NCI-H1930 (cell line): ENCODE results near the gene TRIM54.
A peak's percentile ranks its signal among the peaks of the same experiment; 100 is the strongest.
"Not testable (repeated sequence)": the region's sequence is repeated elsewhere in the genome, so short reads cannot be mapped to it uniquely, and the experiment has no call there.

Experiments used
- DNase-seq, 2 experiments: peaks; one replicate each; lab custom pipeline; 2025; lab: John Stamatoyannopoulos, UW

The TRIM54 gene

DNA sequence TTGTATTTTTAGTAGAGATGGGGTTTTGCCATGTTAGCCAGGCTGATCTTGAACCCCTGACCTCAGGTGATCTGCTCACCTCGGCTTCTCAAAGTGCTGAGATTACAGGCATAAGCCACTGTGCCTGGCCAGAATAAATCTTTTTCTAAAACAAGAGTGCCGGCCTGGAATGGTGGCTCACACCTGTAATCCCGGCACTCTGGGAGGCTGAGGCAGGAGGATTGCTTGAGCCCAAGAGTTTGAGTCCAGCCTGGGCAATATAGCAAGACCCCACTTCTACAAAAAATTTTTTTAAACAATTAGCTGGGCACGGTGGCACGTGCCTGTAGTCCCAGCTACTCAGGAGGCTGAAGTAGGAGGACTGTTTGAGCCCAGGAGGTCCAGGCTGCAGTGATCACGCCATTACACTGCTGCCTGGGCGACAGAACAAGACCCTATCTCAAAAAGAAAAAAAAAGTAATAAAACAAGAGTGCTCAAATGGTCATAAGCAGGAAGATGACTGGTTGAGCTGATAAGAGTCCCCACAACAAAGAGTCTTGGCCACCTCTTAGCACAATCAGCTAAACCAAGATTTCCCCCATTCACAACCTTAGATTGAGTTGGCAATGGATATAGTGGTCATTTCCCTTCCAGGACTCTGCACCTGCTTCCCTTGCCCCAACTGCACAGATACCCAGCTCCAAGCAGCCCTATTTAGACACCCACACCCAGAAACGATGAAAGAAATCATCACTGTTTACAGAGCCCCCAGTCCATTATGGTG lies 31.8 kb downstream of the TRIM54 start:
- no peak for DNase-seq

DNA sequence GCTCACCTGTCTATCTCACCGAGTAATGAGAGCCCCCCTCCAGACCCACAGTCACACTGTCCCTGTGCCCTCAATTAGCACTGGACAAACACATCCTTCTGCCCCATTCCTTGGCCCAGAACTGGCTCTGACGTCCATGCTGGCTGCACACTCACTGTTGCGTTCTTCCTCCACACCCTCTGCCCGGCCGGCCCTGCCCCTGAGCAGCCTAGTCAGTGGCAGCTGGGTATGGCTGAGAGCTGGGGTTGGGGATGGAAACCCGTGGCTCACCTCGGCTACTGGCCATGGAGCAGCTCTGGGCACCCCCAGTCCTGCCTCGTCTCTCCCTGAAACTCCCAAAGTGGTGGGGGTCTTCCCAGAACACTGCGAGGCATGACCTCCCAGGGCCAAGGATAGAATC lies 32.5 kb downstream of the TRIM54 start:
- no peak for DNase-seq

- no peak for DNase-seq
Observed at GRCh38 chr2:27315122-27315521, 32.9 kb downstream of the TRIM54 start.

GRCh38 chr2:27316655-27317412 lies 34.6 kb downstream of the TRIM54 start:
- DNase-seq: no peak

DNA sequence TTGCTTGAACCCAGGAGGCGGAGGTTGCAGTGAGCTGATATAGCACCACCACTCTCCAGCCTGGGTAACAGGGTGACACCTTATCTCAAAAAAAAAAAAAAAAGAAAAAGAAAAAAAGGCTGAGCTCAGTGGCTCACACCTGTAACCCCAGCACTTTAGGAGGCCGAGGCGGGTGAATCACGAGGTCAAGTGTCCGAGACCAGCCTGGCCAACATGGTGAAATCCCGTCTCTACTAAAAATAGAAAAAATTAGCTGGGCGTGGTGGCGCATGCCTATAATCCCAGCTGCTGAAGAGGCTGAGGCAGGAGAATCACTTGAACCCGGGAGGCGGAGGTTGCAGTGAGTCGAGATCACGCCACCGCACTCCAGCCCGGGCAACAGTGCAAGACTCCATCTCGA lies 37.6 kb downstream of the TRIM54 start:
- DNase-seq: not testable (repeated sequence)

GRCh38 chr2:27320958-27321543 lies 38.8 kb downstream of the TRIM54 start:
- DNase-seq: peak in 1 of 2 experiments; percentile 15

DNA sequence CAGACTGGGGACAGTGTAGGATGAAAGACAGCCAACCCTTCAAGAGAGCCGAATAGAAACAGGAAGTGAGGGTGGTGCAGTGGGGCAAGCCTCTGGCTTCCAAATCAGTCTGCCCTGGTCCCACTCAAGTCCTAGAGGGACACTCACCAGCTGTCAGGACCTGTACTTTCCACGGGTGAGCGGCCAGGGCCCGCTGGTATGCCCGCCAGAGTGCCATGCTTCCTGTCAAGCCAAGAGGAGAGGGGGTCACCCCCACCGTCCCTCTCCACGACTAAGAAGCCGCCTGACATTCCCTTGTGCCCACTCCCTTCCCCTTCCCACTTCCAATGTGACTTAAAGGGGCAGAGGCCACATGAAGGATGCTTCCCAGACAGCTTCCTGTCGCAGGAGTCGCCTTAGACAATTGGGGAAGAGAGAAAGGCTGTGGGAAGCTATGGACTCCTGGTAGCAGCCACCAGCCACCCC lies 40.1 kb downstream of the TRIM54 start:
- DNase-seq: no peak

- DNase-seq: peak; percentile 70 to 83
Observed at GRCh38 chr2:27322766-27323595, 40.8 kb downstream of the TRIM54 start, which contains the start of gene MPV17. Gene MPV17, minus strand, starts transcription at chr2:27323097. Its CDS starts 580 bp downstream, at chr2:27322517.

- no peak for DNase-seq
Observed at GRCh38 chr2:27323596-27324285, 41.5 kb downstream of the TRIM54 start.

GRCh38 chr2:27324720-27325119 lies 42.5 kb downstream of the TRIM54 start:
- DNase-seq: no peak

DNA sequence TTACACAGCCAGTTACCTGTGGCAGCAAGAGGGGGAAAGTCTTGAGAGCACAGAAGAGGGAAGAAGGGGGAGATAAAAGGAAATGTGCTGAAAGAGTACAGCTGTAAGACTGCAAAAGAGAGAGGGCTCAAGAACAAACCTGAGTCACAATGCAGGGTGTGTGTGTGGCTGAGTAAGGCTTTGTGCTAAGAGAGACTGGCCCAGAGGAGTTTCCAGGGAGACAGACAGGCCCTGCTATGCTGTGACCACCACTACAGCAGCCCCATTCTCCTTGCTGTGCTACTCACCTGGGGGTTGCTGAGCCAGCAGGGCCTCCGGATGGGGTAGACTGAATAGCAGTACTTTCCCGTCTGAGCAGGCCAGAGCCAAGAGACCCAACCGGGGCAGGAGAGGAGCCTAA lies 53.1 kb downstream of the TRIM54 start:
- DNase-seq: no peak

DNA sequence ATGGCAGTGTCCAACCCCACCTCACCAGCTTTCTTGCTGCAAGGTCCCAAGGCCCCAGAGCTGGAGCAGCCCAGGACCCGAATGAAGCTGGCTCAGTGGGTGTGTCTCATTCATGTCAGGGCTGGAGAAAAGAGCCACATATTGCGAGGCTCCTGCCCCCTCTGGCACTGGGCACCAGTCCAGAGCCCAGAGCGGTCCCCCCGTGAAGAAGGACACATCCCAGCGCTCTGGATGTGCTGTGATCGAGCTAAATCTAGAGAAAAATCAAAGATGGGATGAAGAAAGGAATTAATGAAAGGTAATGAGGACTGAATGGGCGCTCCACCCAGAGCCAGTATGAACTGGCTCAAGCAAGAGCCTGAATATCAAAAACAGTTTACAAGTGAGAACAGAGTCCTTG lies 53.9 kb downstream of the TRIM54 start:
- DNase-seq: no peak

DNA sequence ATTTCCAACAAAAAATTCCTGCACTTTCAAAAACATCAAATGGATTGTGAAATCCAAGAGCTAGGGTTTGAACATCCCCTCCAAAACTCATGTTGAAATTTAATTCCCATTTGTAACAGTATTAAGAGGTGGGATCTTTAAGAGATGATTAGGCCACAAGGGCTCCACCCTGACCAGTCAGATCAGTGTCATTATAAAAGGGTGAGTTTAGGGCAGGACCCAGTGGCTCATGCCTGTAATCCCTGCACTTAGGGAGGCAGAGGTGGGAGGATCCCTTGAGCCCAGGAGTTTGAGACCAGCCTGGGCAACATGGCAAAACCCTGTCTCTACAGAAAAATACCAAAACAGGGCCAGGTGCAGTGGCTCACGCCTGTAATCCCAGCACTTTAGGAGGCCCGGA lies 65.4 kb downstream of the TRIM54 start:
- no peak for DNase-seq

DNA sequence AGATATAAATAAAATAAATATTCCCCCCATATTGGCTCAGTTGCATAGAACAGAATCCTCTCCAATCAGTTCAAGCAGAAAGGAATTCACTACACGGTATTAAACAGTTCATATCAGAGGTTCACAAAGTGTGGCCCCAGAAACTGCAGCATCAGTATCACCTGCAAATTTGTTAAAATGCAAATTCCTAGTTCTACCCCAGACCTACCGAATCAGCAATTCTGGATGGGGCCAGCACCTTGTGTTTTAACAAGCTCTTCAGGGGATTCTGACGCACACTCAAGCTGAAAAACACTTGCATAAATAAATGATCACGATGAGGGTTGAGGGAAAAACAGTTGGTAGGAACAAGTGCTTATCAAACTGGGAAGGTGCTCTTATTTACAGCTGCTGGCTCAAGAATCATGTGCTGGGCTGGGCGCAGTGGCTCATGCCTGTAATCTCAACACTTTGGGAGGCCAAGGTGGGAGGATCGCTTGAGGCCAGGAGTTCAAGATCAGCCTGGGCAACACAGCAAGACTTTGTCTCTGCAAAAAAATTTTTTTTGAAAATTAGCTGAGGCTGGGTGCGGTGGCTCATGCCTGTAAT lies 68.0 kb downstream of the TRIM54 start:
- no peak for DNase-seq

DNA sequence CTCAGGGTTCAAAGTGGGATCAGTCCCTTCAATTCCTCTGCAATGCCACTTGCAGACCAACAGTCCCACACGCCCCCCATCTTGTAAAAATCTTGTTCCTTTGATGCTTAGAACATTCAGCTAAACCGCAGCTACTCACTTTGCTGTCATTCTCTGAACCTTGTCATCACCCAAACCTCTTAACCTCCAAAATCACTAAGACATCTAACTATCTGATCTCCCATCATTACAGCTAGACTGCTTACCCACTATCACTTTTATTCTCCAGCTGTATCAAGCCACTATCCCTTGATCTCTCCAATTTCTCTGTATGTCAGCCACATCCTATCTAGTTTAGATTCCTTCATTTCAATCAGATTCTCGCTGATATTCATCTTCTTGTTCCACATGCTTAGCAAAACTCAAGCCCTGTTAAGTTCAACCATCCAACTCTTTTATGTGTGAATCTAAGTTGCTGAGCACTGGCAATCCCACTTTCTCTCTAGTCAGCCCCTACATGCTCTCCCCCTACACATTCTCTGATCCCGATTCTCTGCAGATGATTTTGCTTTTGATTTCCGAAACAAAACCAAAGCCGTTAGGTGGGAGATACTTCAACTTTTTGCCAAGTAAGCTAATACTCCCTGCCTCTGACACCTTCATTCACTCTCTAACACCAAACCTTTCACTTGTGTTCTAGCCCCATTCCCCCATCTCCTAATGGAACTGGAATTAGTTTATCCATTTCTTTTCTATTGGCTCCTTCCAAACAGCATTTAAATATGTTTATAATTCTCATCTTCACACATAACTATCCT lies 69.8 kb downstream of the TRIM54 start:
- no peak for DNase-seq

DNA sequence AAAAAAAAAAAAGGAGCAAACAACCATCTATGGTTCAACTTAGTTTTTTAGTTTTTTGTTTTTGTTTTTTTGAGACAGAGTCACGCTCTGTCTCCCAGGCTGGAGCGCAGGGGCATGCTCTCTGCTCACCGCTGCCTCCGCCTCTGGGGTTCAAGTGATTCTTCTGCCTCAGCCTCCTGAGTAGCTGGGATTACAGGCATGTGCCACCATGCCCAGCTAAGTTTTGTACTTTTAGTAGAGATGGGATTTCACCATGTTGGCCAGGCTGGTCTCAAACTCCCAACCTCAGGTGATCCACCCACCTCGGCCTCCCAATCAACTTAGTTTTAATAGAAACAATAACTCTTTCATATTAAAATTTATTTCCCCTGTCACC lies 71.1 kb downstream of the TRIM54 start:
- not testable (repeated sequence) for DNase-seq

- DNase-seq: no peak
Observed at GRCh38 chr2:27353762-27354596, 71.8 kb downstream of the TRIM54 start.

DNA sequence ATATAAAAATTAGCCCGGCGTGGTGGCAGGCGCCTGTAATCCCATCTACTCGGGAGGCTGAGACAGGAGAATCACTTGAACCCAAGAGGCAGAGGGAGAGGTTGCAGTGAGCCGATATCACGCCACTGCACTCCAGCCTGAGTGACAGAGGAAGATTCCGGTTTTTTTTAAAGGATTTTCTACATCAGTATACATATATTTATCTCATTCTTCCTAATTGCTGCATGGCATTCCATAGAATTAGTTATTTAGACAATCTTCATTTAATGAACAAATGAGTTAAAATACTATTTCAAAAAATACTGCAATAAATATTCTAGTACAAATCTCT lies 72.3 kb downstream of the TRIM54 start:
- DNase-seq: no peak

DNA sequence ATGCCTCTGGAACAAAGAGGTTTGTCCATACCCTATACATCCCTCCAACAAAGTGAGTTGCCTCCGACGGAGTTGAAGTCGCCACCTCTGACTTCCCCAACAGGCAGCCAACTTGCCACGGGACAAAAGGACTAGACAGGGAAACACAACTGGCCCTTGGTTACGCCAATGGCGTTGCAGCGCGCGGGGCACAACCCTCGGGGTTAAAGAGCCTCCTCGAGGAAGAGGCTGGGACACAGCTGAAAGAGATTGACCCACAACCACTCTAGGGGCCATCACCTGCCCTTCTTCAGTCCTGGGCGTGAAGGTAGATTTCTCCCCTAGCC lies 73.8 kb downstream of the TRIM54 start:
- DNase-seq: no peak
